ENCODE data around the gene NR1H4.

NR1H4 gene

DNA sequence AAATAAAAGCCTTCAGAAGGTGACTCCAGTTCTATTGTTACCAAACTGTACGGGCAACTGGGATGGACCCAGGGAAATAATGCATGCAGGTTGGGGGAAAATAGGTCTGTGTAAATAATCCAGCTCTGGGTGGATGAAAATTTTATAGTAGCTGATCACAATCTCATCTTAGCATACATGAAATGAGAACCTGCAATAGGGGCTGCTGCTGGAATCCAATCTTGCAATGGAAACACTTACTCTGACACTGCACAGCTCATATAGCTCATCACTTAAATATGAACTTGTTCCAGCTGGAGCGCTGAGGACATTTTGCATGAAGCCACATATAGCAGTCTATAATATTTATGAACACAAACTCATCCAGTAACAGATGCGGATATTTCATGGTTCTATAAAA, 59.7 kb downstream of the NR1H4 start:
- no peak overlapping the region for H2BK15ac ChIP-seq (ENCODE audit: low read depth, poor library complexity, severe bottlenecking)
- no peak overlapping the region for H3K4me2 ChIP-seq (ENCODE audit: low read length, poor library complexity, severe bottlenecking)
- no peak overlapping the region for H2AK5ac ChIP-seq (ENCODE audit: low read length, severe bottlenecking)
- H4K91ac ChIP-seq (ENCODE audit: low read length) = no peak overlapping the region
- no peak overlapping the region for H3K9ac ChIP-seq (ENCODE audit: low read length)
- no peak for DNase-seq
- H3K18ac ChIP-seq (ENCODE audit: low read depth in 1 of 2, low read length in 2 of 2) = no peak overlapping the region
- H2BK5ac ChIP-seq (ENCODE audit: low read depth, low read length, poor library complexity, severe bottlenecking) = no peak overlapping the region
- H3K4ac ChIP-seq (ENCODE audit: low read depth in 1 of 2, low read length in 2 of 2) = no peak overlapping the region
- H2BK12ac ChIP-seq (ENCODE audit: low read length in 2 of 2) = no peak overlapping the region
- H3K4me3 ChIP-seq (ENCODE audit: insufficient read depth in 1 of 2, low read depth in 1 of 2, low read length in 2 of 2) = no peak overlapping the region
- no peak overlapping the region for H2BK120ac ChIP-seq (ENCODE audit: low read depth, low read length)
- H3K27me3 ChIP-seq (ENCODE audit: control insufficient read depth in 1 of 2, insufficient read depth in 1 of 2, low read length in 2 of 2) = peaks cover 0 to 22% of the 10 kb centered on the region in 2 experiments
- H3K36me3 ChIP-seq (ENCODE audit: control insufficient read depth in 1 of 2, insufficient read depth in 2 of 2, low read depth in 1 of 2, low read length in 2 of 2) = no peaks in the 10 kb centered on the region
- H3K27ac ChIP-seq (ENCODE audit: low read length, poor library complexity, severe bottlenecking) = no peak overlapping the region
- no peaks in the 10 kb centered on the region for H3K4me1 ChIP-seq (ENCODE audit: control insufficient read depth, insufficient read depth, low read depth, low read length)
- no peak overlapping the region for H3K23ac ChIP-seq (ENCODE audit: low read length in 2 of 2)
- no peak overlapping the region for H3K14ac ChIP-seq (ENCODE audit: low read length in 2 of 2)
- no peak overlapping the region for H4K8ac ChIP-seq (ENCODE audit: low read length)
- 79% methylated on average over 2 of the region's 3 CpGs for WGBS
- H3K9me3 ChIP-seq (ENCODE audit: control insufficient read depth, low read length) = no peaks in the 10 kb centered on the region
- no peaks in the 10 kb centered on the region for H3K79me1 ChIP-seq (replicated peaks; ENCODE audit: low read length, poor library complexity, severe bottlenecking)
- no peak overlapping the region for H2AFZ ChIP-seq (ENCODE audit: low read depth, low read length)

DNA sequence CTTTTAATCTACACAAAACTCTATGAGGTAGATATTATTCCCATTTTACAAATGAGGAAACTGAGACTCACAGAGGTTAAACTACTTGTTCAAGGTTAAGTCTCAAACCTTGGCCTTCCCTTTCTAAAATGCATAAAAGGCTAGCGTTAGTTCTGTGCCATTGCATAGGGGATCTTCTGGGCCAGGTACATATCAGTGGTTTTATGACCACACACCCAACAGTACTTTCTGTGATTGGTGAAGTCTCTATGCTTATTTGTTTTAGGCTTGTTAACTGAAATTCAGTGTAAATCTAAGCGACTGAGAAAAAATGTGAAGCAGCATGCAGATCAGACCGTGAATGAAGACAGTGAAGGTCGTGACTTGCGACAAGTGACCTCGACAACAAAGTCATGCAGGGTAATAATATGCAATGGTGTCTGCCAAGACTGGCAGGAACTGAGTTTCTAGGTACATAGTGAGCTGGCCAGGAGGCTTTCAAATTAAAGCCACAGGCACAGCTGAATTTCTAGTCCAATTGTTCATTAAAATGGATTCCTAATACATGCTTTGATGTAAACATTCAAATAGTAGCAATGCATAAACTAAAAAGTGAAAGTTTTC, 61.1 kb downstream of the NR1H4 start:
- H3K27ac ChIP-seq (ENCODE audit: low read length, poor library complexity, severe bottlenecking) = no peak overlapping the region
- whole genome bisulfite sequencing = 91% methylated on average over 6 of the region's 6 CpGs
- no peak for DNase-seq

DNA sequence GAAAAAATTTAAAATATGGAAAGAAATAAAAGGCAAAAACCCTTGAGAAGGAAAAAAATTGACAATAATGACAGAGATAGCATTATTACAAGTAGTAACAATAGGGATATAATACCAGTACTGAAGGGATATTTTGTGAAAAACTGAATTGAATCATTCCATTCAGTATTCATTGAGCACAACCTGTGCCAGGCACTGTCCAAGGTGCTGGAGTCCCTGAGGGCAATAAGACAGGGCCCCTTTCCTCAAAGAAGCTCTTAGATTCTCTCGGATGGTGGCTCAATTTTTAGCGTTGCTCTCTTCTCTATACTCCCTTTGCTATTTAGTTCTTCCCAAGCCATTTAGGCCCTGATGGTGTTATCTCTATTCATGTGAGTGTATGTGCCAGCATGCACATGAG, 65.5 kb downstream of the NR1H4 start:
- Histone ChIP-seq H3K4me2 (ENCODE audit: low read length, poor library complexity, severe bottlenecking) (no peak overlapping the region), H3K14ac (ENCODE audit: low read length in 2 of 2) (no peak overlapping the region), H3K9me3 (ENCODE audit: control insufficient read depth, low read length) (no peaks in the 10 kb centered on the region), H3K9ac (ENCODE audit: low read length) (no peak overlapping the region), H3K79me1 (replicated peaks; ENCODE audit: low read length, poor library complexity, severe bottlenecking) (no peaks in the 10 kb centered on the region), H4K91ac (ENCODE audit: low read length) (no peak overlapping the region), H2BK5ac (ENCODE audit: low read depth, low read length, poor library complexity, severe bottlenecking) (no peak overlapping the region), H3K23ac (ENCODE audit: low read length in 2 of 2) (no peak overlapping the region), H3K4me3 (ENCODE audit: insufficient read depth in 1 of 2, low read depth in 1 of 2, low read length in 2 of 2) (no peak overlapping the region), H2AFZ (ENCODE audit: low read depth, low read length) (no peak overlapping the region), H3K27ac (ENCODE audit: low read length, poor library complexity, severe bottlenecking) (no peak overlapping the region), H4K8ac (ENCODE audit: low read length) (no peak overlapping the region), H2BK15ac (ENCODE audit: low read depth, poor library complexity, severe bottlenecking) (no peak overlapping the region), H3K4me1 (ENCODE audit: control insufficient read depth, insufficient read depth, low read depth, low read length) (no peaks in the 10 kb centered on the region), H3K4ac (ENCODE audit: low read depth in 1 of 2, low read length in 2 of 2) (no peak overlapping the region), H2BK120ac (ENCODE audit: low read depth, low read length) (no peak overlapping the region), H3K18ac (ENCODE audit: low read depth in 1 of 2, low read length in 2 of 2) (no peak overlapping the region), H3K36me3 (ENCODE audit: control insufficient read depth in 1 of 2, insufficient read depth in 2 of 2, low read depth in 1 of 2, low read length in 2 of 2) (no peaks in the 10 kb centered on the region), H2BK12ac (ENCODE audit: low read length in 2 of 2) (no peak overlapping the region), H3K27me3 (ENCODE audit: control insufficient read depth in 1 of 2, insufficient read depth in 1 of 2, low read length in 2 of 2) (no peaks in the 10 kb centered on the region), H2AK5ac (ENCODE audit: low read length, severe bottlenecking) (no peak overlapping the region)
- DNase-seq = peak; percentile 42
- WGBS = no CpG with 5 or more reads among the region's 2 CpGs

More for the DNA sequence above, 61.1 kb downstream of the NR1H4 start:
- Histone ChIP-seq H2AFZ (ENCODE audit: low read depth, low read length) (no peak overlapping the region), H4K91ac (ENCODE audit: low read length) (no peak overlapping the region), H2BK120ac (ENCODE audit: low read depth, low read length) (no peak overlapping the region), H3K27me3 (ENCODE audit: control insufficient read depth in 1 of 2, insufficient read depth in 1 of 2, low read length in 2 of 2) (peaks cover 0 to 19% of the 10 kb centered on the region in 2 experiments), H2BK12ac (ENCODE audit: low read length in 2 of 2) (no peak overlapping the region), H3K14ac (ENCODE audit: low read length in 2 of 2) (no peak overlapping the region), H3K9me3 (ENCODE audit: control insufficient read depth, low read length) (no peaks in the 10 kb centered on the region), H3K79me1 (replicated peaks; ENCODE audit: low read length, poor library complexity, severe bottlenecking) (no peaks in the 10 kb centered on the region), H3K4me2 (ENCODE audit: low read length, poor library complexity, severe bottlenecking) (no peak overlapping the region), H3K4me3 (ENCODE audit: insufficient read depth in 1 of 2, low read depth in 1 of 2, low read length in 2 of 2) (no peak overlapping the region), H3K4me1 (ENCODE audit: control insufficient read depth, insufficient read depth, low read depth, low read length) (no peaks in the 10 kb centered on the region), H3K4ac (ENCODE audit: low read depth in 1 of 2, low read length in 2 of 2) (no peak overlapping the region), H3K23ac (ENCODE audit: low read length in 2 of 2) (no peak overlapping the region), H2BK5ac (ENCODE audit: low read depth, low read length, poor library complexity, severe bottlenecking) (no peak overlapping the region), H3K36me3 (ENCODE audit: control insufficient read depth in 1 of 2, insufficient read depth in 2 of 2, low read depth in 1 of 2, low read length in 2 of 2) (no peaks in the 10 kb centered on the region), H2AK5ac (ENCODE audit: low read length, severe bottlenecking) (no peak overlapping the region), H3K18ac (ENCODE audit: low read depth in 1 of 2, low read length in 2 of 2) (no peak overlapping the region), H3K9ac (ENCODE audit: low read length) (no peak overlapping the region), H4K8ac (ENCODE audit: low read length) (no peak overlapping the region), H2BK15ac (ENCODE audit: low read depth, poor library complexity, severe bottlenecking) (no peak overlapping the region)

DNA sequence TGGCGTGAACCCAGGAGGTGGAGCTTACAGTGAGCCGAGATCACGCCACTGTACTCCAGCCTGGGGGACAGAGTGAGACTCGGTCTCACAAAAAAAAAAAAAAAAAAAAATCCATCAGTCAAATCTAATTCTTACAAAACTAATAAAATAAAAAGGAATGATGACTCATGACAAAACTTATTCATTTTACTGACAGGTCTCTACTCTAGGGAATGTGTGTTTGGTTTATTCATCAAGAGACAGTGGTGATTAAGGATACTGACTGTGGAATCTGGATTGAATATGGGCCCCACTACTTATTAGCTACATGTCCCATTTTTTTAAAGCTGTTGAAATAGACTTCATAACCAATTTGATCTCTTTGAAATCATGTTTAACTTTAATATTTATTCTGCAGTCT, 70.5 kb downstream of the NR1H4 start:
- H3K27ac ChIP-seq (ENCODE audit: low read length, poor library complexity, severe bottlenecking) = no peak overlapping the region
- no peaks in the 10 kb centered on the region for H3K4me1 ChIP-seq (ENCODE audit: control insufficient read depth, insufficient read depth, low read depth, low read length)
- H2AK5ac ChIP-seq (ENCODE audit: low read length, severe bottlenecking) = no peak overlapping the region
- no peak overlapping the region for H2BK12ac ChIP-seq (ENCODE audit: low read length in 2 of 2)
- no peak overlapping the region for H3K4ac ChIP-seq (ENCODE audit: low read depth in 1 of 2, low read length in 2 of 2)
- no peaks in the 10 kb centered on the region for H3K36me3 ChIP-seq (ENCODE audit: control insufficient read depth in 1 of 2, insufficient read depth in 2 of 2, low read depth in 1 of 2, low read length in 2 of 2)
- H3K18ac ChIP-seq (ENCODE audit: low read depth in 1 of 2, low read length in 2 of 2) = no peak overlapping the region
- H2BK15ac ChIP-seq (ENCODE audit: low read depth, poor library complexity, severe bottlenecking) = no peak overlapping the region
- H3K4me2 ChIP-seq (ENCODE audit: low read length, poor library complexity, severe bottlenecking) = no peak overlapping the region
- H3K9me3 ChIP-seq (ENCODE audit: control insufficient read depth, low read length) = no peaks in the 10 kb centered on the region
- no peak overlapping the region for H3K9ac ChIP-seq (ENCODE audit: low read length)
- no peak overlapping the region for H2BK5ac ChIP-seq (ENCODE audit: low read depth, low read length, poor library complexity, severe bottlenecking)
- H4K8ac ChIP-seq (ENCODE audit: low read length) = no peak overlapping the region
- H2BK120ac ChIP-seq (ENCODE audit: low read depth, low read length) = no peak overlapping the region
- H3K23ac ChIP-seq (ENCODE audit: low read length in 2 of 2) = no peak overlapping the region
- no peak for DNase-seq
- H2AFZ ChIP-seq (ENCODE audit: low read depth, low read length) = no peak overlapping the region
- H3K4me3 ChIP-seq (ENCODE audit: insufficient read depth in 1 of 2, low read depth in 1 of 2, low read length in 2 of 2) = no peak overlapping the region
- H3K27me3 ChIP-seq (ENCODE audit: control insufficient read depth in 1 of 2, insufficient read depth in 1 of 2, low read length in 2 of 2) = peaks cover 0 to 3% of the 10 kb centered on the region in 2 experiments
- no peaks in the 10 kb centered on the region for H3K79me1 ChIP-seq (replicated peaks; ENCODE audit: low read length, poor library complexity, severe bottlenecking)
- 80% methylated on average over 1 of the region's 4 CpGs for WGBS
- no peak overlapping the region for H4K91ac ChIP-seq (ENCODE audit: low read length)
- no peak overlapping the region for H3K14ac ChIP-seq (ENCODE audit: low read length in 2 of 2)

Data from mesenchymal stem cell (in vitro differentiated cells and primary cell).